Spleen (tissue), 7 donors: Measurements from ENCODE around the gene NKAIN2.

Experiments used
- POLR2A ChIP-seq, 3 donors: fragments of 450-650 bp; IDR thresholded peaks; one replicate each; pipeline ENCODE4 v1.5.1; 2017; ENCODE audit warnings: antibody characterized with exemption in 3 of 3, mild to moderate bottlenecking in 1 of 3
- TF ChIP-seq, protein P1 (sequence below), 11 experiments: fragments of 200-600 bp in 7 of 11; fragments of 450-650 bp in 4 of 11; sonication (generic) in 4 of 11; IDR thresholded peaks in 8 of 11; conservative IDR thresholded peaks in 3 of 11; 1 replicate in 7 of 11; 2 replicates in 4 of 11; pipeline versions ENCODE4 v1.4.0 to v1.8.0; 2016 to 2021; ENCODE audit warnings: antibody characterized with exemption in 11 of 11, inconsistent platforms in 4 of 11, mild to moderate bottlenecking in 1 of 11
- donor health status: DM: no; HTN: no; CAD: no; lungs with moderate emphysema.
- donor health status: DM: no; HTN: no; CAD: no.
- donor health status: DM: no; HTN: no; CAD: no.

GRCh38 chr6:124119596-124119995 lies 315.9 kb downstream of the NKAIN2 start:
- no peak for TF ChIP-seq POLR2A (IDR thresholded peaks at IDR 0.05)
- TF ChIP-seq, protein P1, sequence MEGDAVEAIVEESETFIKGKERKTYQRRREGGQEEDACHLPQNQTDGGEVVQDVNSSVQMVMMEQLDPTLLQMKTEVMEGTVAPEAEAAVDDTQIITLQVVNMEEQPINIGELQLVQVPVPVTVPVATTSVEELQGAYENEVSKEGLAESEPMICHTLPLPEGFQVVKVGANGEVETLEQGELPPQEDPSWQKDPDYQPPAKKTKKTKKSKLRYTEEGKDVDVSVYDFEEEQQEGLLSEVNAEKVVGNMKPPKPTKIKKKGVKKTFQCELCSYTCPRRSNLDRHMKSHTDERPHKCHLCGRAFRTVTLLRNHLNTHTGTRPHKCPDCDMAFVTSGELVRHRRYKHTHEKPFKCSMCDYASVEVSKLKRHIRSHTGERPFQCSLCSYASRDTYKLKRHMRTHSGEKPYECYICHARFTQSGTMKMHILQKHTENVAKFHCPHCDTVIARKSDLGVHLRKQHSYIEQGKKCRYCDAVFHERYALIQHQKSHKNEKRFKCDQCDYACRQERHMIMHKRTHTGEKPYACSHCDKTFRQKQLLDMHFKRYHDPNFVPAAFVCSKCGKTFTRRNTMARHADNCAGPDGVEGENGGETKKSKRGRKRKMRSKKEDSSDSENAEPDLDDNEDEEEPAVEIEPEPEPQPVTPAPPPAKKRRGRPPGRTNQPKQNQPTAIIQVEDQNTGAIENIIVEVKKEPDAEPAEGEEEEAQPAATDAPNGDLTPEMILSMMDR (IDR thresholded peaks at IDR 0.05 in 8 of 11, conservative IDR thresholded peaks at IDR 0.05 in 3 of 11), result no peak
